Adrenal gland (tissue), 12 donors: ENCODE measurements around the gene VPS13D. TPM values are rescaled to one million over a fixed set of nuclear protein-coding genes. Genes with fewer than 3 reads are reported as not detected.
A peak's percentile ranks its signal among the peaks of the same experiment; 100 is the strongest.

Experiments
- DNase-seq, 7 donors: peaks; one replicate each; pipeline ENCODE4 v3.0.0-alpha.2; 2019 to 2020
- H3K27ac ChIP-seq, 5 donors: fragments of 200-600 bp; sonication (generic) in 4 of 5; 1 replicate in 3 of 5; 2 replicates in 2 of 5; pipeline versions ENCODE4 v1.5.1 to v1.8.0; 2016 to 2020; ENCODE audit warnings: mild to moderate bottlenecking in 1 of 5
- H3K27me3 ChIP-seq: fragments of 200-600 bp; 2 replicates; pipeline ENCODE4 v1.8.0; 2021
- H3K36me3 ChIP-seq, 2 donors: fragments of 200-600 bp; replicated peaks in 1 of 2; 1 replicate in 1 of 2; 2 replicates in 1 of 2; pipeline versions ENCODE4 v1.5.1 to v1.8.0; 2018 to 2022
- H3K4me1 ChIP-seq, 2 donors: fragments of 200-600 bp; replicated peaks in 1 of 2; 1 replicate in 1 of 2; 2 replicates in 1 of 2; pipeline versions ENCODE4 v1.5.1 to v1.8.0; 2018 to 2021
- H3K4me3 ChIP-seq, 4 donors: fragments of 200-600 bp; sonication (generic) in 3 of 4; one replicate each; pipeline ENCODE4 v1.5.1; 2016 to 2018
- H3K9me3 ChIP-seq, 3 donors: fragments of 200-600 bp; sonication (generic) in 1 of 3; replicated peaks in 1 of 3; 1 replicate in 2 of 3; 2 replicates in 1 of 3; pipeline versions ENCODE4 v1.5.1 to v1.8.0; 2016 to 2021
- POLR2A ChIP-seq, 2 donors: fragments of 450-650 bp; IDR thresholded peaks; one replicate each; pipeline ENCODE4 v1.6.1; 2017; ENCODE audit warnings: antibody characterized with exemption in 2 of 2, mild to moderate bottlenecking in 2 of 2, moderate library complexity in 1 of 2
- WGBS, 4 donors: extraction: QIAGEN DNeasy Blood & Tissue Kit in 2 of 4; methylation state at CpG; one replicate each; pipeline versions ENCODE4 v1.1.5 to v1.1.7; 2013 to 2017; 5-methylcytosine and 5-hydroxymethylcytosine counted together
- intact Hi-C, 2 donors: fragments of 100-400 bp; cut with DNase I; formaldehyde crosslinking; loops; one replicate each; pipeline versions ENCODE4 v1.14.1 to v1.15.0; 2022 to 2023
- polyA plus RNA-seq, 3 donors: library from polyadenylated mRNA; stranded (reverse); fragments of 200-250 nt in 2 of 3; fragments of 350-450 nt in 1 of 3; fragmentation: Illumina TruSeq in 1 of 3; extraction: RNeasy Lipid Tissue Mini Kit (QIAGEN cat#74804) in 1 of 3; gene quantifications; one replicate each; pipeline ENCODE4 v1.2.3, GENCODE V29; 2013 to 2014
- total RNA-seq, 9 donors: library from RNA; depleted of rRNA in 4 of 9; stranded (reverse); fragments of >200 nt in 4 of 9; fragments of 120-200 nt in 1 of 9; fragmentation: NEBNext Ultra II Directional in 1 of 9; extraction: Animal tissue kit (Norgen Biotek cat#: 25700) in 1 of 9; gene quantifications; one replicate each; pipeline versions ENCODE4 v1.1.0 to v1.2.4, GENCODE V29; 2013 to 2023
- TF ChIP-seq, protein P1 (sequence below), 6 experiments: fragments of 450-650 bp in 4 of 6; fragments of 200-600 bp in 2 of 6; sonication (generic) in 1 of 6; IDR thresholded peaks; 1 replicate in 5 of 6; 2 replicates in 1 of 6; pipeline versions ENCODE4 v1.5.1 to v1.8.0; 2016 to 2021; ENCODE audit warnings: antibody characterized with exemption in 6 of 6, mild to moderate bottlenecking in 2 of 6, moderate library complexity in 1 of 6
- donor health status: healthy with polysubstance abuse.
- donor health status: Bipolar disorder and iron deficiency.
- donor health status: DM: yes; HTN: yes; CAD: no.
- donor health status: DM: no; HTN: no; CAD: no.
- donor health status: DM: no; HTN: no; CAD: no.
- donor health status: DM: yes; HTN: yes; CAD: no.

The VPS13D gene
- total and polyA plus RNA-seq, 12 donors = 17.0 to 62.3 (median 39.9) TPM

GRCh38 chr1:12181568-12181967 lies 48.3 kb upstream of the VPS13D start:
- no peaks in the 10 kb centered on the region for H3K9me3 ChIP-seq
- no peaks in the 10 kb centered on the region for H3K27me3 ChIP-seq
- intact Hi-C loops = no loop called here
- DNase-seq = no peak
- H3K4me1 ChIP-seq = peaks cover 19 to 74% of the 10 kb centered on the region in 2 donors
- H3K36me3 ChIP-seq = no peaks in the 10 kb centered on the region
- peak overlapping the region in 2 of 5 donors; percentile 85 to 88 for H3K27ac ChIP-seq
- WGBS, 4 donors = 89 to 93% (median 91%) methylated on average over 5 to 7 of the region's 7 CpGs
- no peak for TF ChIP-seq POLR2A (IDR thresholded peaks at IDR 0.05)
- no peak overlapping the region for H3K4me3 ChIP-seq

GRCh38 chr1:12182410-12182984 lies 47.3 kb upstream of the VPS13D start:
- H3K4me1 ChIP-seq = peaks cover 19 to 72% of the 10 kb centered on the region in 2 donors
- peak overlapping the region in 3 of 5 donors; percentile 31 to 88 (median 85) for H3K27ac ChIP-seq
- TF ChIP-seq, protein P1, sequence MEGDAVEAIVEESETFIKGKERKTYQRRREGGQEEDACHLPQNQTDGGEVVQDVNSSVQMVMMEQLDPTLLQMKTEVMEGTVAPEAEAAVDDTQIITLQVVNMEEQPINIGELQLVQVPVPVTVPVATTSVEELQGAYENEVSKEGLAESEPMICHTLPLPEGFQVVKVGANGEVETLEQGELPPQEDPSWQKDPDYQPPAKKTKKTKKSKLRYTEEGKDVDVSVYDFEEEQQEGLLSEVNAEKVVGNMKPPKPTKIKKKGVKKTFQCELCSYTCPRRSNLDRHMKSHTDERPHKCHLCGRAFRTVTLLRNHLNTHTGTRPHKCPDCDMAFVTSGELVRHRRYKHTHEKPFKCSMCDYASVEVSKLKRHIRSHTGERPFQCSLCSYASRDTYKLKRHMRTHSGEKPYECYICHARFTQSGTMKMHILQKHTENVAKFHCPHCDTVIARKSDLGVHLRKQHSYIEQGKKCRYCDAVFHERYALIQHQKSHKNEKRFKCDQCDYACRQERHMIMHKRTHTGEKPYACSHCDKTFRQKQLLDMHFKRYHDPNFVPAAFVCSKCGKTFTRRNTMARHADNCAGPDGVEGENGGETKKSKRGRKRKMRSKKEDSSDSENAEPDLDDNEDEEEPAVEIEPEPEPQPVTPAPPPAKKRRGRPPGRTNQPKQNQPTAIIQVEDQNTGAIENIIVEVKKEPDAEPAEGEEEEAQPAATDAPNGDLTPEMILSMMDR (IDR thresholded peaks at IDR 0.05) = no peak
- no peak for TF ChIP-seq POLR2A (IDR thresholded peaks at IDR 0.05)
- intact Hi-C loops = no loop called here
- WGBS, 4 donors = 58 to 69% (median 63%) methylated on average over 4 of the region's 4 CpGs
- no peaks in the 10 kb centered on the region for H3K36me3 ChIP-seq
- no peak for DNase-seq
- no peaks in the 10 kb centered on the region for H3K27me3 ChIP-seq
- H3K4me3 ChIP-seq = no peak overlapping the region
- no peaks in the 10 kb centered on the region for H3K9me3 ChIP-seq

DNA sequence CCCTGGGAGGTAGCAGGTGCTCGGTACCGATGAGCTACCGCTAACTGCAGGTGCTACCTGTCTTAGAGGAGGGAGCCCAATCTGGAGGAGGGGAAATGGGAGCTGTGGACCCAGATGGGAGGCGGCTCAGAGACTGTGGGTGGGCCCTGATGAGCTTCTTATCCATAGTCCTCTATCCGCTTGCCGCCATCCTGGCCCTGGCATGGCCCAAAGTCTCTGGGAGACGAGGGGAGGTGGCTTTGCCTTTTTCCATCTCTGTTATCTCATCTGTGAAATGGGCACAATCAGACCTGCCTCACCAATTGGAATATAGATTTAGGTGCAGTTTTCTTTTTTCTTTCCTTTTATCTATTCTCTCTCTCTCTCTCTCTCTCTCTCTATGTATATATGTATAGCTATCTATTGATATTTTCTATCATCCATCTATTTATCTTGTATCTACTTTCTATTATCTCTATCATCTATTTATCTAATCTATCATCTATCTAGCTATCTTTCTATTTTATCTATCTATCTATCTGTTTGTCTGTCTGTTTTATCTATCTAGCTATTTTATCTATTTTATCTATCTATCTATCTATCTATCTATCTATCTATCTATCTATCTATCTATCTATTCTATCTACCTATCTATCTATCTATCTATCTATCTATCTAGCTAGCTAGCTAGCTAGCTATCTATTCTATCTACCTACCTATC lies 46.6 kb upstream of the VPS13D start:
- no peak for DNase-seq
- peak overlapping the region in 3 of 5 donors; percentile 39 to 93 (median 88) for H3K27ac ChIP-seq
- H3K9me3 ChIP-seq = no peaks in the 10 kb centered on the region
- no peak overlapping the region for H3K4me3 ChIP-seq
- H3K4me1 ChIP-seq = peaks cover 19 to 70% of the 10 kb centered on the region in 2 donors
- H3K36me3 ChIP-seq = no peaks in the 10 kb centered on the region
- H3K27me3 ChIP-seq = no peaks in the 10 kb centered on the region
- WGBS, 4 donors = 79 to 95% (median 92%) methylated on average over 7 of the region's 7 CpGs
- TF ChIP-seq POLR2A (IDR thresholded peaks at IDR 0.05) = no peak
- TF ChIP-seq, protein P1 (IDR thresholded peaks at IDR 0.05) = no peak
- intact Hi-C loops = no loop called here

GRCh38 chr1:12184008-12184681 lies 45.7 kb upstream of the VPS13D start:
- H3K27me3 ChIP-seq = no peaks in the 10 kb centered on the region
- H3K4me1 ChIP-seq = peaks cover 19 to 72% of the 10 kb centered on the region in 2 donors
- DNase-seq = peak; percentile 64 to 89 (median 80)
- TF ChIP-seq, protein P1 (IDR thresholded peaks at IDR 0.05) = peak in 2 of 6 experiments; percentile 10 to 41
- peak in 1 of 2 donors; percentile 39 for TF ChIP-seq POLR2A (IDR thresholded peaks at IDR 0.05)
- peak overlapping the region in 1 of 4 donors; percentile 23 for H3K4me3 ChIP-seq
- no peaks in the 10 kb centered on the region for H3K9me3 ChIP-seq
- peak overlapping the region; percentile 70 to 93 (median 79) for H3K27ac ChIP-seq
- WGBS, 4 donors = 20 to 50% (median 32%) methylated on average over 3 to 10 of the region's 10 CpGs
- H3K36me3 ChIP-seq = no peaks in the 10 kb centered on the region
- intact Hi-C loops = no loop called here
